ENCODE results near the gene RPS6KA2.
"Not testable (repeated sequence)": the region's sequence is repeated elsewhere in the genome, so short reads cannot be mapped to it uniquely, and the experiment has no call there.

RPS6KA2 gene

DNA sequence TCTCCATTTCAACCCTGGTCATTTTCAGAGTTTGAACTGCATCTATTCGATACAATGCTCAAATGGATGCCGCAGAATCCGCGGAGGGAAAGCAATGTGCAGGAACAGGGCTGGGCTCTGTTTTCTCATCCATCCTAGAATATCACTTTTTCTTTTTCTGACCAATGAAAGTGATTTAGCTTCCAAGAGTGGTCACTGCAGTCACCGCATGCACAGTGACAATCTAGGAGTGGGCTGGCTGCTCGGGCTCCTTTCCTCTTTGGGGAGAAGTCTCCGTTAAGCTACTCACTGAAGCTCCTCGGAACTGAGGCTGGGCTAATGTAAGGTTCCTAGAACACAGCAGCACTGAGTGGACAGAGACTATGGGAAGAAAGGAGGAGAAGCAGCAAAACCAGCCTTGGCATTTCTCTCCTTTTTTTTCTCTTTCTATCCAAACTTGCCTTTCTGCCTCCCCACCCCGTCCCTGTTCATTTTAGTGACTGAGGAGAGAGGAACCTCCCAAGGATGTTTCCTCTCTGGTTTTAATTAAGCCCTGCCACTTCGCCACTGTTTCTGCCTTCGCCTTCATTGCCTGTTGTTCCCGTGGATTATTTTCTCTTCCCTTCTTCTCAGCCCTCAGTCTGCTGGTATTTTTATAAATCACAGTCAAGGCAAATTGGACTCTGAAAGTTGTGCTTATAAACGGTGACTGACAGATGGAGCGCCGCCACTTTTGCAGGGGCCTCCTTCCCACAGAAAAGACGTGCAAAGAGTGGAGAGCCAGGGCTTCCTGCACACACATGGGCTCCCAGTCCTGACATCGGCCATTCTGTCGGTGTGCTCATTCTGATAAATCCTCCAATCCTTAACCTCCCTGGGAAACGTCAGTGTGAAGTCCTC is 81.7 kb downstream of the RPS6KA2 start:
- no peak for DNase-seq

DNA sequence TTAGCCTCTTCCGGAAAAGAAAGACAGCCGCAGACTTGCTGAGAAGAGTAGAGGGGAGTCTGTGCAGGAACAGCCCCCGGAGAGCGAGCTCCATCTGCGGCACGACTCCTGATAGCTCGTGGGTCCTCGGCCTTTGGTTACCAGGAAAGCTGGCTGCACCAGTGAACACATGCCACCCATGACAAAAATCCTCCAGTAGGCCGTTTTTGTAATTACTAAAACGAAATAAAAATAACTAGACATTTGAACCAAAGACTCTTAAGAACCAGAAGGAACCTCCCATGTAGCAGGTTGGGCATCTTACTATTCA is 82.8 kb downstream of the RPS6KA2 start:
- DNase-seq = no peak

- no peak for DNase-seq
Observed at GRCh38 chr6:166543603-166544295, 83.3 kb downstream of the RPS6KA2 start.

DNA sequence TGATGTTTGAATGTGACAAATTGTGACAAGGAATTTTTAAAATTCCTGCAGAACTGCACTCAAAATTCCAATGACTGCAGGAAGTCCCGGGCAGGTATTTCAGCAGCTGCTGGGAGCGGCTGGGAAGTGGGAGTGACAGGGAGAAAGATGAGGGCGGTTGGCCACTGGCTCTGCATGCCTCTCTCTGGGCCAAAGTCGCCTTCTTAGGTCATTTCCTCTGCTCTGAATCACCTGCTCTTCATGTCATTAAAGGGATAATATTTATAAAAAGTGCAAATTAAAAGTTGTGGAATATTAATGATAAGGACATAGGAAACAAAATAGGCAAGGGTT is 84.5 kb downstream of the RPS6KA2 start:
- no peak for DNase-seq

DNA sequence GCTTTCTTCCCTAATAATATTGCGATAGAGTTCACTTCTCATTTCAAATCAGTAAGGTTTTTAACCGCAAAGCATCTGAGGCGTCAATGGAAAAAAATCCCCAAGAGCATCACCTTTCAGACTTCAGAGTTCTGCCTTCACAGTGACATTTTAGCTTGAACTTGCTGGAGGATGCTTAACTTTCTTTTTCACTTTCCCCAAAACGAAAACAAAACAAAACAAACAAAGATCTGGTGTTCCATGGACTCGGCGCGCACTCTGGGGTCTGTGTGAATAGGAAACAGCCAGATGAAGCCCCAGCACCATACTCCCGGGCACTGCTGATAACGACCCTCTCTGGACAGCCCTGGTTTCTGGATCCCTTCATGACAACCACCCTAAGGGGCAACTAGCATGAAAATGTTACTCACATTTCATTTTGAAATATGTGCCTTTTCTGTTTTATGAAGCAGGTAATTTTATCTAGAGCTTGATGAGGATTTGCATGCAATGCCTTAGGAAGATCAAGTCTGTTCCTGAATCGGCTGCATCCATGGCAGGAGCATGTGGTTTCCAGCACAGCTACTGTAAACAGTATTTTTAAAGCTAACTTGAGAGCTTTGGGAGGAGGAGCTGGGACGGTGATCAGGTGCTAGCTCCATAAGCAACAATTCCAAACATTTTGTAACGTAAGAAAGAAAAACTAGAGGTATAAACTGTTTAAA is 85.0 kb downstream of the RPS6KA2 start:
- no peak for DNase-seq

DNA sequence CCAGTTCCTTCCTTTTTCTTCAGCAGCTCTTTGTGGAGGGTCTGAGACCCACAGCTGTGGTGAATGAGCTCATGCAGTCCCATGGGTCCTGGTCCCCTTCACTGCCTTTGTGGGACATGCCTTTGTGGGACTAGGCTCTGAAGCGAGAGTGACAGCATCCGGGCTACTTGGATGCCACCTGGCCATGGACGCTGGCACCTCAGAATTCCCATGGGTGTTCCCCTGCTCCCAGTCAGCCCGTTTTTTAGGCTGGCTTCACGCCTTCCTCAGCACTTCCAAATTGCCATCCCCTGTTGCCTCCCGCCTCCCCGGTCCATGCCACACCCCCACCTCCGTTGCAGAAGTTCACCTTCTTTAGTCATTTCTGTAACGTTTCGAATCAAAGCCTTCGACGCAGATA is 85.7 kb downstream of the RPS6KA2 start:
- DNase-seq = no peak

DNA sequence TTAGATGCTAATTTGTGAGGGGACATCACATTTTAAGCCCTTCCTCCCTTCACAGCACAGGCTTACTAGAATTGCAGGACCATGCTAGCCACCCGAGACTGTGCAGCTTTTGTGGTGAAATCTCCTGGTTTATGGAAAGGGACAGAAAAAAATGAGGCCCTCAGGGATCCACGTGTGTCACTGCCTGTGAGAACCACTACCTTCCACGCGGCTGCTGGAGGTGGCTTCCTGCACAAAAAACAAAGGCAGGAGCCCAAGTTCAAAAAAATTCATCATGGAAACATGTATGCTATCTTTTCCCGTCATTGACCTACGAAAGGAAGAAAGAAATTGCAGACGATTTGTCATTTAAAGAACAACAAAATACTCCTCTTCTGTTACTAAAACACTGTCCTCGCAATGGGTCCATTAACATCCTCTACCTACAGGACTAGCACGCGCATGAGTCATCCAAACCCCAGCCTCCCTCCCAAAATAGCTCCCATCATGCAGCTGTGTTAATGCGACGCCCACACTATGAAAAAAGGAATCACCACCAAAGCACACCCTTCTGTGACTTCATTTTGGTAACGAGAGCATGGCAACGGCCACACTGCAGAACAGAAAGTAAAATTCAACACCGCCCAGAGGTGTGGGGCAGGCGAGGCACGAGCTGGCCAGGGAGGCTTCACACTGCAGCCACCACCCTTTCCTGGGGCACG is 86.3 kb downstream of the RPS6KA2 start:
- no peak for DNase-seq

- no peak for DNase-seq
Observed at GRCh38 chr6:166539543-166539942, 87.5 kb downstream of the RPS6KA2 start.

DNA sequence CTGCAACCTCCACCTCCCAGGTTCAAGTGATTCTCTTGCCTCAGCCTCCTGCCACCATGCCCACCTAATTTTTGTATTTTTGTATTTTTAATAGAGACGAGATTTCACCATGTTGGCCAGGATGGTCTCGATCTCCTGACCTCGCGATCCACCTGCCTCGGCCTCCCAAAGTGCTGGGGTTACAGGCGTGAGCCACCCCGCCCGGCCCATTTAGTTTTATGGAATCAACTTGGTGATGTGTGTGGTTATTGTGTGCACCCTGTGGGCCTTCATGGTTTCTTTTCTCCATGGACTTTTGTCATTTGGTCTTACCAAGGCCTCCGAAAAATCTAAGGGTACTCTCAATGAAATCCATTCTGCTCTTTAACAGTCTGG is 88.1 kb downstream of the RPS6KA2 start:
- not testable (repeated sequence) for DNase-seq

DNA sequence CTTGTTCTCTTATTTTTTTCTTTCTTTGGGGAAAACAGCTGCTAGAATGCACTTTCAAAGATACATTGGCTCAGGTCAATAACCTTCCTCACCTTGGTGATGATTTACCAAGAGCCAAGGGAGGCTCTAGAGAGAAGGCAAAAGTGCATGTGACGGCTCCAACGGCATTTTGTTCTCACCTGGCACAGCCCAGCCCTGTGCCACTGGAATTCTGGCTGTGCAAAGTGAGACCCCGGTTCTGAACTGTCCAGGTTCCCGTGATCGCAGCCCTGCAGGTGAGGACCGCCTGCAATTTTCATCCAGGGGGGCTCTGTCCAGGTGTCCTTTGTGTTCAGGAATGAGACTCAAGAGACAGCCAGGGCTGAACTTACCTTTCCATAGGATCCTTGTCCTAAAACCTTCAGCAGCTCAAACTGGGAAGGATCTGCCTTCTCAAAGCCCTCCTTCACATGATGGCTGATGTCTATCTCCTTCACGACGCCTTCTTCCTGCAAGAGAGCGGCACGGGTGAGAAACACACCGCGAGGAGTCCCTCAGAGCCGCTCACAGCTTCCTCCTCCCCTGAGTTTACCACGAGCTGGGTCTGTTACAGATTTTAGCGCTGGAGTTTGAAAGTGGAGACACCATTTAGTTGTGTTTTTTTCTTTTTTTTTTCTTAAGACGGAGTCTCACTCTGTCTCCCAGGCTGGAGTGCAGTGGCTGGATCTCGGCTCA is 88.6 kb downstream of the RPS6KA2 start:
- DNase-seq = no peak

DNA sequence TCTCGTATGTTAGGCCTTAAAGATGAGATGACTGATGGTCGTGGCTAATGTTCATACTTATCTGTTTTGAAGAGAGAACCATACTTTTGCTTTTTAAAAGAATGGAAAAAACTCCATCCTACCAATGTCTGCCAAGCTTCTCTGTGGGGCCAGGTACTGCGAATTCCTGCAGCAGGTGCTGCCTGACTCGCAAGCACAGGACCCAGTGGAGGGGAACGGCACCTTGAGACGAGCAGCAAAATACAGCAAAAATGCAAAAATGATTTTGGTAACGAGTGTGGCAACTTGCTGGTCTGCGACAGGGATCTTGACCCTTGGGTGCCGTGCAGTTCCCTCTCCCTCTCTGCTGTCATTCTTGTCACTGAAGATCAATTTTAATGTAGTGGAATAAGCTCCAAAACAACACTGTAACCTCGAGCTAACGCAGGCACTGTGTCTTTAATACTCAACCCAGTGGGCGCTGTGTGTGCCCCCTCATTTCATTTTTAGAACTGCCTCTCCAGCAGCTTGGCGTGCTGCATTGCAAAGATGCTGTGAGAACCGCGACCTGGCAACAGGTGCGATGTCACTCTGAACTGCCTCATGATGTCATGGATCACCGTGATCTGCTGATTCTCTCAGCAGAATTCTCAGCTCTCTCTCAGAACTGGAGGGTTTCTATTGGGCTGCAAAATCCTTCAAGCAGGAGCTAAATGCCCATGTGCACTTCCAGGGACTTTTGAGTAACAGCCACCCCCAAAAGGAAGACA is 92.2 kb downstream of the RPS6KA2 start:
- DNase-seq = no peak

DNA sequence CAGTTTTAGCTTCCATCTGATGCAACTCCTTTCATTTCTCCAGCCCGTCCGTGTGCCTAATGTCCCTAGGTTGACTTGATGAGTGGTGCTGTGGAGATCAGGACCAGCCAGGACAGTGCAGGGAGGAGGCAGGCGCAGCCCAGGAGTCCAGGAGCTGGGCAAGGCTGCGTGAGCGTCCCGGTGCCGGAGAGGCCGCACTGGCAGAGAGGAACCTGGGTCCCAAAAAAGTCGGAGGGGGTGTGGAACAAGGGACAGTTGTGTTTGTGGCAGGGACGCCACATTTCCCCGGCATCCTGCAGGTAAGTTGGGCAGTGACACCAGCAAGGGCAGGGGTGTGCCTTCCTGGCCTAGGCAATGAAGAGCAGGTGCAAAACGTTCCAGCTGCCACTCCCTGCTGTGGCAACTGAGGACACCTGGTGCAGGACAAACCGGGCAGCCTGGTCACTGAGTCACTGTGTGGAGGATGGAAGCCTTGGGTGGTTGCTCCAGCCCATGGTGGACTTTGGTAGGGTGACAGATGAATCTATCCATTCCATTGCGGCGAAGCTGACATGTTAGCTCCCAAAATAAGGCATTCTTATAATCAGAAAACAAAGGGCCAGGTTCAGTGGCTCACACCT is 93.7 kb downstream of the RPS6KA2 start:
- DNase-seq = no peak

DNA sequence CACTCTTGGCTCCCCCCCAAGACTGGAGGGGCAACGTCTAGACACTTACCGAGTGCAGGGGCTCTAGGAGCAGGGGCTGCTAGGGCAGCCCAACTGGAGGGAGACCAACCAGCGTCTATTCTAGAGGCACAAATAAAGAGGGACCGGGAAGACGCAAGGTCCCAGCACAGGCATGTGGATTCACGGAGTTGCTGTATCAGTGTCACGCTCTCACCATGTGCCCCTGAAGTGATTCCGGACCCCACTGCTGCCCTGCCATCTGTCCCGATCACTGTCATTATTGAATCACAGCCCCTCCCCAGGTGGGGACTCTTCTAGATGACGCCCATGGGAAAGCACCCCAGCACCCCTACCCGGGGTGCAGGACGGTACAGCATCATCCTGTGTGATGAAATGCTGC is 94.7 kb downstream of the RPS6KA2 start:
- DNase-seq = no peak

DNA sequence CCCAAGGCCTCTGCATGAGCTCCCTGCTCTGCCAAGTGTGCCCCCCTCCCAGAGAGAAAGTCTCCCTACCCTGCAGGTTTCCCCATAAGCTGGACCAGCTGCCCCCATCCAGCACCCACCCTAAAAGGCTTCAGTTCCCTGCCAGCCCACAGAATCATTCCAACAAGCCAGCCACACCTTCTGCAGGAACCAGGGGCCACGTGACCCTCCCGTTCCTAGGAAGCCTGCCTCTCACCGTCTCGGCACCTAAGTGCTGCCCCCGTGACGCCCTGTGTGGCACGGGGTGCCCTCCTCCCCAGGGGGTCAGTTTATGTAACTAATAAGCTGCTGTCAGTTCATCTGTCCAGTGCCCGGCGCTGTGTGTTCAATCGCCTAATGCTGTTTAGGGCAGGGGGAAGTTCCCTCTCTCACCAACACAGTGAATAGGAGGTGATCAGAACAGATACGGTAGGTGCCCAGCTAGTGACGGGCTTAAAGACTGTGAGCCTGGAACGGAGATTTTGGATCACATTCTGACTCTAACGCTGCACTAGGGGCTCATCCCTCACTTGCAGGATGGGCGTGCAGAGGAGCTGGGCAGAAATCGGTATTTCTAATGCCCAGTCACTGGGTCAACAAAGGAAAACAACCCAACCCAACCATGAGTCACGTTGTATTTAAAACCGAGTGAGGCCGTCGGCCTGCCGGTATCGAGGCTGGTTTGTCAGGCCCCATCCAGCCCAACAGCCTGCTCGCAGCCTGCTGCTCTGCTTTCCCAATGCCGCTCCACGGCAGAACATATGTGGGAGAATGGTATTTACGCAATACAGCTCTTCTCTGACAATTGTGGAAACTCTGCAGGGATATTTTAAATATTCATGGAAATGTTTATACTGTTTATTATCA is 96.6 kb downstream of the RPS6KA2 start:
- no peak for DNase-seq

- no peak for DNase-seq
Observed at GRCh38 chr6:166529586-166529985, 97.5 kb downstream of the RPS6KA2 start.

DNA sequence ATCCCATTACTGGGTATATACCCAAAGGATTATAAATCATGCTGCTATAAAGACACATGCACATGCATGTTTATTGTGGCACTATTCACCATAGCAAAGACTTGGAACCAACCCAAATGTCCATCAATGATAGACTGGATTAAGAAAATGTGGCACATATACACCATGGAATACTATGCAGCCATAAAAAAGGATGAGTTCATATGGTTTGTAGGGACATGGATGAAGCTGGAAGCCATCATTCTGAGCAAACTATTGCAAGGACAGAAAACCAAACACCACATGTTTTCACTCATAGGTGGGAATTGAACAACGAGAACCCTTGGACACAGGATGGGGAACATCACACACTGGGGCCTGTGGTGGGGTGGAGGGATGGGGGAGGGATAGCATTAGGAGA is 98.0 kb downstream of the RPS6KA2 start:
- not testable (repeated sequence) for DNase-seq

- DNase-seq = no peak
Observed at GRCh38 chr6:166527849-166528248, 99.2 kb downstream of the RPS6KA2 start.

DNA sequence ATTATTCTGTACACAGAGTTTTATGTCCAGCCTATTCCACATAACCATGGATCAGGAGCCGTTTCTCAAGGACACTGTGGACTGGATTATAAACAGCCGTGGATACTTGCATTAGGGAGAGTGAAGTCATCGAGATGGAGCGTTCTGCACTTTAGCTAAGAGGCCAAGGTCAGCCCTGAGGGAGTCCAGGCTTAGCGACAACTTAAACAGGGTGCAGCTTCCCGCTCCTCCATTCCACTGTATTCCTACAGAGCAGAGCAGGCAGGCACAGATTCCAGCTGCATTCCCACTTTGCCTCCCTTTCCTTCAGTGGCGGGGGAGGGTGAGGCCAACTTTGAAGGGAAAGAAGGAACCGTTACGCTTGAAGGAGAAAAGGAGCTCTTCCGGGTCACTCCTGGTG is 100.1 kb downstream of the RPS6KA2 start:
- DNase-seq = no peak

DNA sequence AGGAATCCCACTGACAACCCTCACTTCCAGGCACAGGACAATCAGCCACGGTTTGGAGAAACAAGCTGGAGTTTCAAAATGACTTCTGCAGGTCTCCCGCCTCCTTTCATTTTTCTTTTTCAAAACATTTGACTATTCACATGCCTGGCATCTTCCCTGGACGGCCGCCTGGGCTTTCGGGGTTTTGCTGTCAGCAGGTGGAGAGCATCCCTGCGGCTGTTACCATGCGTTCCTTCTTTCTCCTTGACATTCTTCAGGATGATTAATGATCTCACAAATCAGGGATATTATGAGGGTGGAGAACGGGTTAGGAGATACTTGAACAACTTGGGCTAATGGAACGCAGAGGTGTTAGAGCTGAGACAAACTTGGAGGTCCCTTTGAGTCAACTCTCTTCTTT is 101.5 kb downstream of the RPS6KA2 start:
- DNase-seq = no peak

GRCh38 chr6:166523782-166524559 is 103.1 kb downstream of the RPS6KA2 start:
- DNase-seq = no peak
